HEK293 (cell line): ENCODE data around the gene HBA2.

Experiments used
- ZNF76 ChIP-seq: fragments of 450-650 bp; formaldehyde crosslinking; IDR thresholded peaks from 2 replicates; pipeline ENCODE4; 2016; ENCODE audit warnings: low read depth, missing biosample characterization, missing genetic modification characterization, borderline replicate concordance
- TF ChIP-seq, protein P1 (sequence below): fragments of 450-650 bp; formaldehyde crosslinking; IDR thresholded peaks from 2 replicates; pipeline ENCODE4 v1.5.1; 2016; ENCODE audit warnings: missing biosample characterization, missing genetic modification characterization

DNA sequence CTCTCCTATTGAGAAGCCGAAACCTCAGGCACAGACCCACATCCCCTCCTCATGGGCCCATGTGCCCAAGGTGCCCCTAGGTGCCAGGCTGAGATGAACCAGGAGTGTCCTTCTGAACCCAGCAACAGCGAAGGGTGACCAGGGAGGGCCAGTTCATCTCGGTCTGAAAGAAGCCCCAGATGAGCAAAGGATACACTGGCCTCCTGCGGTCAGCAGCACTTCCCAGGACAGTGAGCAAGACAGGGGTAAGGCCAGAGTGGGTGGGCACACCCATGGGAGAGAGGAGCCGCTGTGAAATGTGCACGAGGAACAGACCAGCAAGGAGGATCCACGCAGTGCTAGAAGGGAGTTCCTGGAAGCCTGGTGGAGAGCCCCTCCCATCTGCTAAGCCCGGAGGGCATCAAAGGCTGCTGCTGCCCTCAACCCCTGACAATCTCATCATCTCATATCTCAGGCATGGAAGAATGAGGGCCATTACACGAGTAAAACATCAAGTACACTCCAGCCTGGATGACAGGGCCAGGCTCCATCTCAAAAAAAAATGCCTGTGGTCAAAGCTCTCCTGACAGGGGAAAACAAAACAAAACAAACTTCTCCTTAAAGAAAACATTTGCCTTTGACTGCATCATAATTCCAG is 23.5 kb upstream of the HBA2 start:
- TF ChIP-seq, protein P1, sequence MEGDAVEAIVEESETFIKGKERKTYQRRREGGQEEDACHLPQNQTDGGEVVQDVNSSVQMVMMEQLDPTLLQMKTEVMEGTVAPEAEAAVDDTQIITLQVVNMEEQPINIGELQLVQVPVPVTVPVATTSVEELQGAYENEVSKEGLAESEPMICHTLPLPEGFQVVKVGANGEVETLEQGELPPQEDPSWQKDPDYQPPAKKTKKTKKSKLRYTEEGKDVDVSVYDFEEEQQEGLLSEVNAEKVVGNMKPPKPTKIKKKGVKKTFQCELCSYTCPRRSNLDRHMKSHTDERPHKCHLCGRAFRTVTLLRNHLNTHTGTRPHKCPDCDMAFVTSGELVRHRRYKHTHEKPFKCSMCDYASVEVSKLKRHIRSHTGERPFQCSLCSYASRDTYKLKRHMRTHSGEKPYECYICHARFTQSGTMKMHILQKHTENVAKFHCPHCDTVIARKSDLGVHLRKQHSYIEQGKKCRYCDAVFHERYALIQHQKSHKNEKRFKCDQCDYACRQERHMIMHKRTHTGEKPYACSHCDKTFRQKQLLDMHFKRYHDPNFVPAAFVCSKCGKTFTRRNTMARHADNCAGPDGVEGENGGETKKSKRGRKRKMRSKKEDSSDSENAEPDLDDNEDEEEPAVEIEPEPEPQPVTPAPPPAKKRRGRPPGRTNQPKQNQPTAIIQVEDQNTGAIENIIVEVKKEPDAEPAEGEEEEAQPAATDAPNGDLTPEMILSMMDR (tag by site-specific recombination) = no peak
- no peak for TF ChIP-seq ZNF76 (tag by site-specific recombination)
